IMR-90 (cell line): Measurements from ENCODE around the gene SLC26A11. TPM values are rescaled to one million over a fixed set of nuclear protein-coding genes. Genes with fewer than 3 reads are reported as not detected.

Source experiments
- ATAC-seq: fragments of 200-7000 bp; cut with Tn5 transposase; 2 replicates; pipeline ENCODE4 v1.9.1; 2020; ENCODE audit warnings: low read depth, mild to moderate bottlenecking, moderate library complexity
- BruUV-seq: library from RNA; stranded (reverse); fragments of 400-500 nt; replicated peaks from 2 replicates; lab custom pipeline; 2021; lab: Mats Ljungman, UMichigan
- CTCF ChIA-PET: fragments of 300-600 bp; formaldehyde crosslinking; extraction: SDS; loops from one replicate; lab custom pipeline; 2021; ENCODE audit warnings: antibody characterized with exemption; lab: Yijun Ruan, JAX
- POLR2A ChIA-PET: fragments of 300-600 bp; sonication (Branson Sonifier 250); formaldehyde crosslinking; loops from one replicate; lab custom pipeline; 2022; ENCODE audit warnings: antibody characterized with exemption; ENCODE audit not compliant: unreplicated experiment; lab: Charles Lee
- DNase-seq: peaks from one replicate; pipeline ENCODE4 v3.0.0; 2013
- H2AFZ ChIP-seq: replicated peaks from 2 replicates; pipeline ENCODE3; 2013; ENCODE audit warnings: low read length, mild to moderate bottlenecking; ENCODE audit not compliant: poor library complexity
- H2AK5ac ChIP-seq: 2 replicates; pipeline ENCODE4 v1.6.1; 2013; ENCODE audit warnings: low read depth, low read length, inconsistent platforms
- H2AK9ac ChIP-seq: replicated peaks from 2 replicates; pipeline ENCODE3; 2013; ENCODE audit warnings: mild to moderate bottlenecking, low read depth, low read length, moderate library complexity; ENCODE audit not compliant: poor library complexity
- H2BK120ac ChIP-seq: 2 replicates; pipeline ENCODE4 v1.6.1; 2013; ENCODE audit warnings: low read depth, low read length, inconsistent platforms
- H2BK15ac ChIP-seq: 3 replicates; pipeline ENCODE4 v1.6.1; 2013; ENCODE audit warnings: low read depth, low read length, inconsistent platforms
- H2BK20ac ChIP-seq: 2 replicates; pipeline ENCODE4 v1.6.1; 2013; ENCODE audit warnings: low read depth, mild to moderate bottlenecking, inconsistent platforms, low read length, moderate library complexity
- H2BK5ac ChIP-seq: 2 replicates; pipeline ENCODE4 v1.6.1; 2013; ENCODE audit warnings: mild to moderate bottlenecking, low read depth, low read length, inconsistent platforms; ENCODE audit not compliant: poor library complexity, severe bottlenecking
- H3K14ac ChIP-seq: replicated peaks from 2 replicates; pipeline ENCODE4 v1.6.1; 2013; ENCODE audit warnings: low read depth, low read length, inconsistent platforms
- H3K18ac ChIP-seq: 2 replicates; pipeline ENCODE4 v1.6.1; 2013; ENCODE audit warnings: low read depth, low read length, control low read depth
- H3K23ac ChIP-seq: 2 replicates; pipeline ENCODE4 v1.6.1; 2013; ENCODE audit warnings: low read depth, low read length, inconsistent platforms
- H3K27ac ChIP-seq: 2 replicates; pipeline ENCODE4 v1.5.1; 2013; ENCODE audit warnings: mild to moderate bottlenecking, control low read depth, low read length; ENCODE audit not compliant: insufficient read depth
- H3K27me3 ChIP-seq: 2 replicates; pipeline ENCODE4 v1.6.1; 2013; ENCODE audit warnings: low read length; ENCODE audit not compliant: control insufficient read depth, insufficient read depth
- H3K36me3 ChIP-seq: 2 replicates; pipeline ENCODE4 v1.6.1; 2013; ENCODE audit warnings: low read length, mixed read lengths; ENCODE audit not compliant: control insufficient read depth, insufficient read depth
- H3K4ac ChIP-seq: 2 replicates; pipeline ENCODE4 v1.6.1; 2013; ENCODE audit warnings: low read depth, low read length, inconsistent platforms
- H3K4me1 ChIP-seq: 2 replicates; pipeline ENCODE4 v1.6.1; 2013; ENCODE audit warnings: low read length, mixed read lengths; ENCODE audit not compliant: control insufficient read depth, insufficient read depth
- H3K4me2 ChIP-seq: 2 replicates; pipeline ENCODE4 v1.6.1; 2013; ENCODE audit warnings: low read depth, mild to moderate bottlenecking, control low read depth, low read length, moderate library complexity
- H3K4me3 ChIP-seq: 2 replicates; pipeline ENCODE4 v1.5.1; 2013; ENCODE audit warnings: low read depth, mild to moderate bottlenecking, control low read depth, low read length, moderate library complexity; ENCODE audit not compliant: insufficient read depth
- H3K56ac ChIP-seq: 2 replicates; pipeline ENCODE4 v1.6.1; 2013; ENCODE audit warnings: low read length, inconsistent platforms; ENCODE audit not compliant: insufficient read depth; ENCODE audit errors: extremely low read depth
- H3K79me1 ChIP-seq, 2 experiments: 2 replicates each; pipeline ENCODE4 v1.6.1; 2013; ENCODE audit warnings: low read length in 2 of 2, inconsistent platforms in 1 of 2, low read depth in 1 of 2
- H3K9ac ChIP-seq: 2 replicates; pipeline ENCODE4 v1.6.1; 2013; ENCODE audit warnings: low read depth, low read length, control low read depth
- H3K9me1 ChIP-seq: 2 replicates; pipeline ENCODE4 v1.6.1; 2013; ENCODE audit warnings: low read length, inconsistent platforms; ENCODE audit not compliant: insufficient read depth
- H3K9me3 ChIP-seq: 2 replicates; pipeline ENCODE4 v1.6.1; 2013; ENCODE audit warnings: low read length; ENCODE audit not compliant: control insufficient read depth, insufficient read depth
- H4K20me1 ChIP-seq: 2 replicates; pipeline ENCODE4 v1.6.1; 2013; ENCODE audit warnings: low read length, inconsistent platforms; ENCODE audit not compliant: insufficient read depth
- H4K5ac ChIP-seq: 2 replicates; pipeline ENCODE4 v1.6.1; 2013; ENCODE audit warnings: mild to moderate bottlenecking, low read depth, low read length, control low read depth
- H4K8ac ChIP-seq, 2 experiments: 2 replicates each; pipeline ENCODE4 v1.6.1; 2013; ENCODE audit warnings: low read depth in 2 of 2, low read length in 2 of 2, control low read depth in 1 of 2, inconsistent platforms in 1 of 2
- H4K91ac ChIP-seq: 2 replicates; pipeline ENCODE4 v1.6.1; 2013; ENCODE audit warnings: low read depth, low read length, inconsistent platforms; ENCODE audit not compliant: insufficient read depth
- CEBPB ChIP-seq: IDR thresholded peaks from 2 replicates; pipeline ENCODE4 v1.6.1; 2012; ENCODE audit warnings: low read depth, low read length, improper control_type of control experiment
- NFE2L2 ChIP-seq: fragments of 150-350 bp; IDR thresholded peaks from 2 replicates; pipeline ENCODE4 v1.6.1; 2016; ENCODE audit warnings: low read depth, mild to moderate bottlenecking, low read length
- RAD21 ChIP-seq: IDR thresholded peaks from 2 replicates; pipeline ENCODE4 v1.6.1; 2012; ENCODE audit warnings: low read length, improper control_type of control experiment
- USF2 ChIP-seq: fragments of 150-350 bp; IDR thresholded peaks from 2 replicates; pipeline ENCODE4 v1.6.1; 2017; ENCODE audit warnings: mild to moderate bottlenecking, antibody characterized with exemption, low read length, low read depth
- WGBS, 2 experiments: methylation state at CpG; one replicate each; pipeline versions ENCODE4 v1.1.5 to v1.1.7; 2013; ENCODE audit warnings: missing lambda C conversion rate in 2 of 2; ENCODE audit not compliant: insufficient read length in 1 of 2; ENCODE audit errors: extremely low coverage in 2 of 2; 5-methylcytosine and 5-hydroxymethylcytosine counted together
- dilution Hi-C: fragments of 300-500 bp; cut with HindIII; formaldehyde crosslinking; loops from one replicate; pipeline ENCODE4 v1.14.3; 2018; ENCODE audit warnings: low sequenced_read_pairs; ENCODE audit not compliant: unreplicated experiment
- in situ Hi-C: fragments of 300-500 bp; cut with MboI; formaldehyde crosslinking; loops from 3 replicates; pipeline ENCODE4 v1.14.3; 2019; ENCODE audit warnings: low sequenced_read_pairs, inconsistent platforms, mixed read lengths
- intact Hi-C: fragments of 100-400 bp; cut with micrococcal nuclease; formaldehyde crosslinking; loops from 2 replicates; pipeline ENCODE4 v1.10.0; 2022
- polyA plus RNA-seq, 3 experiments: library from polyadenylated mRNA; depleted of rRNA; stranded (reverse); fragments of >200 nt; gene quantifications; 2 replicates each; pipeline ENCODE4 v1.2.3, GENCODE V29; 2012; ENCODE audit warnings: low replicate concordance in 1 of 3
- total RNA-seq: library from RNA; depleted of rRNA; stranded (reverse); fragments of >200 nt; gene quantifications from 2 replicates; pipeline ENCODE4 v1.2.3, GENCODE V29; 2012

The SLC26A11 gene
- total and polyA plus RNA-seq, 2 of the 4 experiments (the other 2 are of a cell fraction): 3.2 to 15.6 TPM

GRCh38 chr17:80182845-80183223 is 37.4 kb upstream of the SLC26A11 start:
- Histone ChIP-seq H4K5ac (no peak overlapping the region), H3K4ac (no peak overlapping the region), H3K9ac (no peak overlapping the region), H2BK20ac (no peak overlapping the region), H3K56ac (no peak overlapping the region), H3K4me1 (peaks cover 6% of the 10 kb centered on the region), H3K14ac (no peak overlapping the region), H4K8ac (no peak overlapping the region), H2BK5ac (no peak overlapping the region), H3K4me2 (no peak overlapping the region), H3K27me3 (peaks cover 24% of the 10 kb centered on the region), H3K36me3 (no peaks in the 10 kb centered on the region), H2AFZ (no peak overlapping the region), H4K91ac (no peak overlapping the region), H2AK5ac (no peak overlapping the region), H3K9me1 (no peaks in the 10 kb centered on the region; the same call in 1 of the 2 replicates), H3K4me3 (no peak overlapping the region), H2BK120ac (no peak overlapping the region), H3K79me1 (no peaks in the 10 kb centered on the region), H2AK9ac (no peak overlapping the region), H3K27ac (no peak overlapping the region), H4K20me1 (no peaks in the 10 kb centered on the region), H3K23ac (no peak overlapping the region), H2BK15ac (no peak overlapping the region), H3K18ac (no peak overlapping the region), H3K9me3 (no peaks in the 10 kb centered on the region)
- BruUV-seq: no TSS peak
- 100% methylated on average over 2 of the region's 12 CpGs; no CpG with 5 or more reads in 1 of the 2 experiments for WGBS, 2 experiments
- TF ChIP-seq NFE2L2 (no peak), CEBPB (no peak), RAD21 (no peak), USF2 (no peak)
- ChIA-PET POLR2A (no interaction called here), CTCF (interaction anchor here (0.6 kb wide), 1 partner anchor 17 kb away, joined by 3 read pairs; no protein-coding TSS in a partner anchor)
- dilution Hi-C loops: no loop called here
- intact Hi-C loops: no loop called here
- ATAC-seq (no peak), DNase-seq (no peak)
- in situ Hi-C loops: no loop called here
